Colon (tissue), 2 donors: ENCODE results near the gene SLC34A1.
"Not testable (repeated sequence)": the region's sequence is repeated elsewhere in the genome, so short reads cannot be mapped to it uniquely, and the experiment has no call there.

Experiments used
- FAIRE-seq: peaks from 2 replicates; lab custom pipeline; 2012; peaks lifted over from hg19 to GRCh38; lab: Jason Lieb, UNC
- donor health status: control.
- donor health status: control.

SLC34A1 gene

DNA sequence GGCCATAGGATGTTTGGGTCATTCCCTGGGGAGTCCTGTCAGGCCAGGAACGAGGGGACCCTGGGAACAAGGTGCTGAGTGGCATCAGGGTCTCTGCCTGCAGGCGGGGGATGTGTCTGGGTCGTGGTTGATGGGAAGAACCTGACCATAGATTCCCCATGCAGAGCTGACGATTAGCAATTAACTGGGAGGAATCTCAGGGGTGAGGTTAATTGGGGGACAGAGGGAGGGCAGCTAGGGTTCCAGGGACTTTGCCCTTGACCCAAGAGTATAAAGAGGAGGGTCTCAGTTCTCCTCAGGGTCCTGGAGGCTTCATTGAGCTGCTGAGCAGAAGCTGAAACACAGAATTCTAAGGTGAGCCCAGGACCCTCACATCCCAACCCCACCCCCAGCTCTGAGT is at the start of gene SLC34A1:
Gene SLC34A1 (plus strand): TSS at position 301 of the 400 bp plus-strand sequence. CDS start 1,308 bp downstream, outside the sequence.
- FAIRE-seq = no peak

GRCh38 chr5:177334781-177335700 is 49.2 kb upstream of the SLC34A1 start:
- FAIRE-seq = no peak

GRCh38 chr5:177335701-177336065 is 48.6 kb upstream of the SLC34A1 start:
- no peak for FAIRE-seq

- no peak for FAIRE-seq
Measured at GRCh38 chr5:177336112-177336511, 48.1 kb upstream of the SLC34A1 start.

- FAIRE-seq = no peak
Measured at GRCh38 chr5:177336603-177337494, 47.4 kb upstream of the SLC34A1 start.

DNA sequence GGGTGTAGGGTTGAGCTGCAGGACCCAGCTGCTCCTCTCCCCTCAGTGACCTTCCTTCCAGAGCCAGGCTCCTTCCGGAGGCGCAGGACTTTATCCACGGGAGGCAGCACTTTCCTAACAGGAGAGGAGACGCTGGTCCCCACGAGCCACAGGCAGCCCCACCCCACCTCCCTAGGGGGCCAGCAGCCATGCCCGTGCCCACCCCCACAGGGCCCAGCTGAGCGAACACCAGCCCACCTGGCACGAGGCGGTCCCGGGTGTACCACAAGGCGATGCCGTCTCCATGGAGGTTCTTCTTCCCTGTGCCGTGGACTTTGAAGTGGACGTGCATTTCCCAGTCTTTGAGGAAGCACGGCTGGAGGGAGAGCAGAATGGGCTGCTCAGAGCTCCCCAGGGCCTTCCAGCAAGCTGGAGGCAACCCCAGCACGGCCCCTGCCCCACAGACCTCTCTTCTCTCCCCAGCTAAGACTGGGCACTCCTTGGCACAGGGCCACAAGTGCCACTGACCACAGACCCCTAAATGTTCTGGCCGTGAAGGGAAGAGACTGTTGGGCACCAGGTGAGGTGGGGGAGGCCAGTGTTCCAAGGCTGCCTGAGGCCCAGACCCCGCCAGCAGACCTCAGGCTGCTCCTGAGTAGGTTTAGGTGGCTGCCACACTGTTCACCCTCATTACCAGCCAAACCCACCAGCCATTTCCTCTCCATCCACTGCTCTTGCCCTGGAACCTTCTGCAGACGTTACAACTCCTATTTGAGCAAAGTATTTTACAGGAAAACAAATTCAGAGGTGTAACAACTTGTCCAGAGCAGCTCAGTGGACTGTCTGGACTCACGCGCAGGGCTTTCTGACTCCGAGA is 45.8 kb upstream of the SLC34A1 start:
- no peak for FAIRE-seq

GRCh38 chr5:177339107-177339638 is 45.1 kb upstream of the SLC34A1 start:
- FAIRE-seq = no peak

DNA sequence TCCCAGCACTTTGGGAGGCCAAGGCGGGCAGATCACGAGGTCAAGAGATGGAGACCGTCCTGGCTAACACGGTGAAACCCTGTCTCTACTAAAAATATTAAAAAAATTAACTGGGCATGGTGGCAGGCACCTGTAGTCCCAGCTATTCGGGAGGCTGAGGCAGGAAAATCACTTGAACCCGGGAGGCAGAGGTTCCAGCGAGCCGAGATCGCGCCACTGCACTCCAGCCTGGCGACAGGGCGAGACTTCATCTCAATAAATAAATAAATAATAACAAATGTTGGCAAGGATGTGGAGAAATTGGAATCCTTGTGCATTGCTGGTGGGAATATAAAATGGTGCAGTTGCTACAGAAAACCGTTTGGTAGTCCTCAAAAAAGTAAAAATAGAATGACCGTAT is 41.2 kb upstream of the SLC34A1 start:
- FAIRE-seq = not testable (repeated sequence)

DNA sequence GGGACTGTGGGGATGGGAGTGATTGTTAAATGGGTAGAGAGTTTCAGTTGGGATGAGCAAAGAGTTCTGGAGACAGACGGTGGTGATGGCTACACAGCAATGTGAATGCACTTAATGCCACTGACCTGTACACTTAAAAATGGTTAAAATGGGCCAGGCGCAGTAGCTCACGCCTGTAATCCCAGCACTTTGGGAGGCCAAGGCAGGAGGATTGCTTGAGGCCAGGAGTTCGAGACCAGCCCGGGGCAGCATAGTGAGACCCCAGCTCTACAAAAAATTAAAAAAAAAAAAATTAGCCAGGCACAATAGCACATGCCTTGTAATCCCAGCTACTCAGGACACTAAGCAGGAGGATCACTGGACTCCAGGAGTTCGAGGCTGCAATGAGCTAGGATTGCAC is 40.5 kb upstream of the SLC34A1 start:
- no peak for FAIRE-seq

- no peak for FAIRE-seq
Measured at GRCh38 chr5:177344891-177345290, 39.3 kb upstream of the SLC34A1 start.

GRCh38 chr5:177346820-177347219 is 37.4 kb upstream of the SLC34A1 start:
- no peak for FAIRE-seq

DNA sequence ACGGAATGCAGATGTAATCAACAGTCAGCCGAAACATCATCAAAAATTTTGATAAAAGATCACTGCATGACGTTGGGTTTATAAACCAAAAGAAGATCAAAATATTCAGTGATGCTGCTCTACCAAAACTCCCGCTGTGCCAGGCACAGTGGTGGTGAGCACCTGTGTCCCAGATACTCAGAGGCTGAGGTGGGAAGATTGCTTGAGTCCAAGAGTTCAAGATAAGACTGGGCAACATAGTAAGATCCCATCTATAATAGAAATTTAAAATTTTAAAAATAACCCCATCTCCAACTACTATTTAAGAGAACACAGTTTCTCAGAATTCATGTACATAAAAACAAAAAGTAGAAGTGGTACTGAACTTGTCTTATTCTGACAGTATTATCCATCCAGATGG is 36.5 kb upstream of the SLC34A1 start:
- FAIRE-seq = no peak

GRCh38 chr5:177349362-177349647 is 34.9 kb upstream of the SLC34A1 start:
- no peak for FAIRE-seq

GRCh38 chr5:177349762-177350161 is 34.5 kb upstream of the SLC34A1 start:
- FAIRE-seq = no peak

DNA sequence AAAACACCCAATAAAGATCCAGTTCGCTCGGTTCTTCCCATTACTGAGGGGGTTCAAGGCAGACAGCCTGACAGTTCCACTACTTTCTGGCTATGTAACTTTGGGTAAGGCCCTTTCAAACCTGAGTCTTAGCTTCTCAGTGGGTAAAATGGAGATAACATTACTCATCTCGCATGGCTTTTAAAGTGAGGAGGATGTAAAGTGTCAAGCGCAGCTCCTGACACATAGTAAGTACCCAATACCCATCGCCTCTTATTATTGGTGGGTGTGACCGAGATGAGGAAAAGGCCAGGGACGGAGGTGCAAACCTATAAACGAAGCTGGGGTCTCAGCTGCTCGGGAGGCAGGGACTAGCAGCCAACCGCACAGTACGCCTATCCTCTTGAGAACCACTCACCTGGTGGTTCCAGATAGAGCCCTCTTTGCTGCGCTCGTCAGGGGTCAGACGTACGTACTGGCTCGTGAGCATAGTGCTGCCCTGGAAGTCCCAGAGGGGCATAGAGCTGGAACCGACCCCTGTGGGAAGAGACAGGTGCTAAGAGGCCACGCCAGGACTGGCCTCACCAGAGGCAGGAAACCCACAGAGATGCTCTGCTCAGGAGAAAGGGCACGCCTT is 33.4 kb upstream of the SLC34A1 start:
- FAIRE-seq = no peak

DNA sequence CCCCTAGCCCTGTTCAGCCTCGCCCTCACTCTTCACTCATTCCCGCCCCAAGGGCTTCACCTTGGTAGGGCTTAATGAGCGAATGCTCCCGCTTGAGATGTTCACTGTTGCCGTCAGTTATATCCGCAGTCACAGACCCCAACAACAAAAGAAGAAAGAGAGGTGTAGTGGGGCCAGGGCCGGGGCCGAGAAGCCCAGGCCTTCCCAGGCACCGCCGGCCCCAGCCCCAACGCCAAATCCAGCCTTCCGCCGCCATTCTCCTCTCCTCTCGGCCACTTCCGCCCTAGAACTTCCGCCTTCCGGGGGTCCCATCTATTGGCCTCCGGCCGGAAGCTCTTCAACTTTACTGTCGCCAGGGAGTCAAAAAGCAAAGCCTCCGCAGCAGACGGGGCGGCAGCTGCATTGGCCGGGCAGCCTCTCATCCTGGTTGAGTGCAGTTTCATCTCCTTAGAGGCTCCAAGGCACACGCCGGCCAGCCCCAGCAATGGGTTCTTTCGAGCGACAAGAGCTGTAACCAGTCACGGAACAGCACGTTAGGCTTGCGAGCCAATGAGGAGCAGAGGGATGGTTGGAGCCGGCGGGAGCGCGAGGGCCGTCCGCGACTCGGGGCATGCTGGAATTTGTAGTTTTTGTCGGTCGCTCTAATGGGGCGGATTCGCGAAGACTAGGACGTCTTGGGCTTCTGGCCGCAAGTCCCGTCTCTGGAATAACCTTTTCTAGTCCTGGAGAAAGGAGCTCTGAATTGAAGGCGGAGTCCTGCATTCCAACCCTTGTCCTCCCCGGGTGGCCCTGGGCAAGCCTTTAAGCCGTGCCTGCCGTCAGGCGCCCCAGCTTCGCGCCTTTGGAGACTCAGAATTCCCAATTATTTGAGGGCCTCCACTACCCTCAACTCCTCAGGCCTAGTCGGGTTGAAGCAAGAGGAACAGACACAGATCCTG is 32.6 kb upstream of the SLC34A1 start, which contains the start of gene LMAN2:
Gene LMAN2 (minus strand): TSS at position 277 of the 938 bp plus-strand sequence. CDS start 21 bp downstream, at position 256.
- FAIRE-seq = no peak

- no peak for FAIRE-seq
Measured at GRCh38 chr5:177353093-177353492, 31.1 kb upstream of the SLC34A1 start.

- no peak for FAIRE-seq
Measured at GRCh38 chr5:177354256-177354655, 30.0 kb upstream of the SLC34A1 start.

DNA sequence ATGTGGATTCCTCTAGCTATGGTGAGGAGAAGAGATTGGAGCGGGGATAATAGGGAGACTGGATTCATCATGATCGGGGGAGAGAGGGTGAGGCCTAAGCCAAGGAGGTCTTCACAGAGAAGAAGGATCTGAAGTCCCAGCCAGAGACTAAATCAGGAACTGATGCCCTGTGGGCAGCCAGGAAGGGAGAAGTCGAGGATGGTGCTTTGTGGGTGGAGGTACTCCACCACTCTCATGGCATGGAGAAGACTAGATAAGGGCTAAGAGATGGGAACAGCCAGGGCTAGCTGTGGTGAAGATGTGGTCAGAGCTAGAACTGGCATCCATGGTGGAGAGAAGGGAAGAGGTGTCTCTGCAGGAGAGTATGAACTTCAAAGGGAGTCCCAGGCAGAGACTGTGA is 29.5 kb upstream of the SLC34A1 start:
- no peak for FAIRE-seq

DNA sequence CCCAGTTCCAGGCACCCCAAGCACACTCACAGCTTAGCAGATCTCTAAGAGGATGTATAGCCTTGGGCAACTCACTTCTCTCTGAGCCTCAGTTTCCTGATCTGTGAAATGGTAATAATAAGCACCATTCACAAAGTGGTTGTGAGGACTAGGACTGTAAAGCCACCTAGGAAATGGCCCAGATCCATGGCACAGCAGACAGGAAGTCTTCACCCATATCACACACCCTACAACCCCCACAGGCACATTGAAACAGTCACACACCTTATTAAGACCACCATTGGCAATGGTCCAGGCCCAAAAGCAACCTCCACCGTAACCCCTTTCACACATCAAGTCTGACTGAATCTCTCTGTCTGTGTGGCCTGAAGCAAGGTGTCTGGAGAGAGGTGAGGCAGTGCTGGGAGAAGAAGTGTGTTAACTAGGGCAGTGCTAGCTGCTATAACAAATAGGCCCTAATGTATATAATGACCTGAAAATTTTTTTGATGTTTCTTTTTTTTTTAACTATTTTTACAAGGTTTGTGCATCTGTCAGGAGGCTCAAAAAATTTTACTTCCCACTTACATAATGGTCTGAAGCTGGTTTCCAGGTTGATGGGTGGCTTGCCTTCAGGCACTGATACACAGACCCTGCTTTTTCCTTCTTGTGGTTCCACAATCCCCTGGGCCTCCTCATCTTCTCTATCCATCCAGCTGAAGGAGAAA is 28.9 kb upstream of the SLC34A1 start:
- FAIRE-seq = no peak
